ENCODE data around the gene NFATC2IP. TPM values are rescaled to one million over a fixed set of nuclear protein-coding genes. Genes with fewer than 3 reads are reported as not detected.

NFATC2IP gene
- total and polyA plus RNA-seq, 2 of the 4 experiments (the other 2 are of a cell fraction), result 10.0 to 29.1 TPM

DNA sequence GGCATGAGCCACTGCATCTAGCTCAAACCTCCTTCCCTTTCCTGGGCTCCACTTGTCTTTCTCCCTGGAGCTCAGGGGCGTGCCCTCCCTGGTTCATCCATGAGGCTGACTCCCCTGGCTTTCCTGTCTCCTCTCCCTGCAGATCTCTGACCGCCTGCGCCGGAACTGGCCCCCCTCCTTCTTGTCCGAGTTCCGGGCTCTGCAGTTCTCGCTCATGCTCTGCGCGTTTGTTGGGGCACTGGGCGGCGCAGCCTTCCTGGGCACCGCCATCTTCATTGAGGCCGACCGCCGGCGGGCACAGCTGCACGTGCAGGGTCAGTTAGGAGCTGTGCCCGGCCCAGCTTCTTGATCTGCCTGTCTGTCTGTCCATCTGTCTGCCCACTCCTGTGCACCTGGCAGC is 32.9 kb downstream of the NFATC2IP start:
- H3K4me2 ChIP-seq (ENCODE audit: low read depth, low read length), result no peak overlapping the region
- no peak overlapping the region for H4K91ac ChIP-seq (ENCODE audit: insufficient read depth, low read depth, low read length)
- no TSS peak for BruUV-seq (replicated peaks)
- no peak overlapping the region for H3K4ac ChIP-seq (ENCODE audit: low read depth, low read length)
- no peak overlapping the region for H3K4me3 ChIP-seq (ENCODE audit: insufficient read depth, low read depth, low read length)
- dilution Hi-C loops (cut with HindIII; ENCODE audit: low sequenced_read_pairs, unreplicated experiment), result no loop called here
- in situ Hi-C loops (cut with MboI; ENCODE audit: low sequenced_read_pairs), result no loop called here
- 95% methylated on average over 18 of the region's 18 CpGs; no CpG with 5 or more reads in 1 of the 2 experiments for WGBS, 2 experiments (ENCODE audit: extremely low coverage in 2 of 2, insufficient read length in 1 of 2)
- no peak overlapping the region for H3K23ac ChIP-seq (ENCODE audit: low read depth, low read length)
- no peak overlapping the region for H2BK20ac ChIP-seq (ENCODE audit: low read depth, low read length)
- H3K9ac ChIP-seq (ENCODE audit: low read depth, low read length), result no peak overlapping the region
- H4K20me1 ChIP-seq (ENCODE audit: insufficient read depth, low read length), result no peaks in the 10 kb centered on the region
- H2BK15ac ChIP-seq (ENCODE audit: low read depth, low read length), result no peak overlapping the region
- H2BK5ac ChIP-seq (ENCODE audit: low read depth, low read length, poor library complexity, severe bottlenecking), result no peak overlapping the region
- H3K27me3 ChIP-seq (ENCODE audit: control insufficient read depth, insufficient read depth, low read length), result no peaks in the 10 kb centered on the region
- H2AFZ ChIP-seq (replicated peaks; ENCODE audit: low read length, poor library complexity), result no peak overlapping the region
- H3K9me1 ChIP-seq (ENCODE audit: insufficient read depth, low read length), result no peaks in the 10 kb centered on the region
- no peak for DNase-seq
- no peak overlapping the region for H2AK5ac ChIP-seq (ENCODE audit: low read depth, low read length)
- TF ChIP-seq, protein P1, sequence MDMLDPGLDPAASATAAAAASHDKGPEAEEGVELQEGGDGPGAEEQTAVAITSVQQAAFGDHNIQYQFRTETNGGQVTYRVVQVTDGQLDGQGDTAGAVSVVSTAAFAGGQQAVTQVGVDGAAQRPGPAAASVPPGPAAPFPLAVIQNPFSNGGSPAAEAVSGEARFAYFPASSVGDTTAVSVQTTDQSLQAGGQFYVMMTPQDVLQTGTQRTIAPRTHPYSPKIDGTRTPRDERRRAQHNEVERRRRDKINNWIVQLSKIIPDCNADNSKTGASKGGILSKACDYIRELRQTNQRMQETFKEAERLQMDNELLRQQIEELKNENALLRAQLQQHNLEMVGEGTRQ (IDR thresholded peaks at IDR 0.05; ENCODE audit: low read depth, low read length), result no peak
- no peak for TF ChIP-seq MXI1 (IDR thresholded peaks at IDR 0.05; ENCODE audit: borderline replicate concordance, low read depth, low read length)
- no peak overlapping the region for H2AK9ac ChIP-seq (replicated peaks; ENCODE audit: low read depth, low read length, poor library complexity)
- no peak overlapping the region for H3K27ac ChIP-seq (ENCODE audit: insufficient read depth, low read length)
- no peak overlapping the region for H3K18ac ChIP-seq (ENCODE audit: low read depth, low read length)
- H4K5ac ChIP-seq (ENCODE audit: low read depth, low read length), result no peak overlapping the region
- no peaks in the 10 kb centered on the region for H3K4me1 ChIP-seq (ENCODE audit: control insufficient read depth, insufficient read depth, low read length)
- H2BK120ac ChIP-seq (ENCODE audit: low read depth, low read length), result no peak overlapping the region
- H3K36me3 ChIP-seq (ENCODE audit: control insufficient read depth, insufficient read depth, low read length), result peaks cover 65% of the 10 kb centered on the region
- POLR2A ChIA-PET (ENCODE audit: unreplicated experiment), result no interaction called here
- H3K14ac ChIP-seq (replicated peaks; ENCODE audit: low read depth, low read length), result no peak overlapping the region
- H4K8ac ChIP-seq (ENCODE audit: low read depth in 2 of 2, low read length in 2 of 2), result no peak overlapping the region
- intact Hi-C loops (cut with micrococcal nuclease), result no loop called here
- H3K9me3 ChIP-seq (ENCODE audit: control insufficient read depth, insufficient read depth, low read length), result peaks cover 5% of the 10 kb centered on the region
- H3K56ac ChIP-seq (ENCODE audit: extremely low read depth, insufficient read depth, low read length), result no peak overlapping the region
- peaks cover 0 to 14% of the 10 kb centered on the region in 2 experiments; a peak in 2 of 4 replicates for H3K79me1 ChIP-seq (ENCODE audit: low read depth in 1 of 2, low read length in 2 of 2)
- ATAC-seq (ENCODE audit: low read depth), result no peak
- CTCF ChIA-PET, result no interaction called here
